ENCODE results near the gene CARD14.

DNA sequence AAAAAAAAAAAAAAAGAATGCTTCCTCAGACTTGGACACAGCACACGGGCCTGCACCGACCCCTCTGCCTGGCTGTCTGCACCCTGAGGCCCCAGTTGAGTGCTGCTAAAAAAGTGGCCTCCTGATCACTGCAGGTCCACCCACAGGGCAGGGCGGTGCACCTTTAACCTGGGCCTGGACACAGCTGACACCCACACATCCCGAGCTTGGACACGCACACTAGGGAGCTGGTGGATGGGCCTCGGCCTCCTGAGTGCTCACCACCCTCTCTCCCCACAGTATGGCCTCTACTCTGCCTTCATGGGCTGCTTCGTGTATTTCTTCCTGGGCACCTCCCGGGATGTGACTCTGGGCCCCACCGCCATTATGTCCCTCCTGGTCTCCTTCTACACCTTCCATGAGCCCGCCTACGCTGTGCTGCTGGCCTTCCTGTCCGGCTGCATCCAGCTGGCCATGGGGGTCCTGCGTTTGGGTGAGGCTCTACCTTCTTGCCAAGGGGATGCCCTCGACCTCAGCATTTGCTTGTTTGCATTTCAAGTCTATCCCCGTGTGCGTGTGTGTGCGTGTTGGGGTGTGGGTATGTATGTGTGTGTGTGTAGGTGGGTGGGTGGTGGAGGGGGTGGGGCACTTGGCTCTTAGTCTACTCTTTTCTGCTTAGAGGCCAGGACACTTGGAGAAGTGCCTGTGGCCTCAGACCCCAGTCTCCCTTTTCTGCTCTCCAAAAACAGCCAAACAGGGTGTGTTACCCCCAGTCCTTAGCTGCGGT, 52.7 kb downstream of the CARD14 start:
- TF ChIP-seq CTCF (IDR thresholded peaks at IDR 0.05) = no peak
- TF ChIP-seq TCF7L2 (IDR thresholded peaks at IDR 0.05; ENCODE audit: low read depth, low read length) = no peak
